Right lobe of liver (tissue), 6 donors: ENCODE data around the gene LLGL1. TPM values are rescaled to one million over a fixed set of nuclear protein-coding genes. Genes with fewer than 3 reads are reported as not detected.

Experiments
- ATAC-seq, 4 donors: fragments of 200-7000 bp; cut with Tn5 transposase; one replicate each; pipeline ENCODE4 v1.9.1; 2020; ENCODE audit warnings: mild to moderate bottlenecking in 4 of 4, moderate library complexity in 4 of 4
- DNase-seq, 3 donors: peaks; one replicate each; pipeline ENCODE4 v3.0.0-alpha.2; 2020
- H3K27ac ChIP-seq, 3 donors: fragments of 200-600 bp; one replicate each; pipeline ENCODE4 v1.8.0; 2022
- H3K27me3 ChIP-seq, 2 donors: fragments of 200-600 bp; one replicate each; pipeline ENCODE4 v1.8.0; 2022
- H3K36me3 ChIP-seq, 4 donors: fragments of 200-600 bp; sonication (generic) in 1 of 4; one replicate each; pipeline versions ENCODE4 v1.5.1 to v1.8.0; 2017 to 2022; ENCODE audit warnings: control low read depth in 1 of 4
- H3K4me1 ChIP-seq, 4 donors: fragments of 200-600 bp; sonication (generic) in 1 of 4; one replicate each; pipeline versions ENCODE4 v1.5.1 to v1.8.0; 2017 to 2022; ENCODE audit warnings: control low read depth in 1 of 4
- H3K4me3 ChIP-seq, 3 donors: fragments of 200-600 bp; one replicate each; pipeline ENCODE4 v1.8.0; 2022
- H3K9me3 ChIP-seq, 4 donors: fragments of 200-600 bp; sonication (generic) in 1 of 4; one replicate each; pipeline versions ENCODE4 v1.5.1 to v1.8.0; 2017 to 2022; ENCODE audit warnings: control low read depth in 1 of 4
- CTCF ChIP-seq, 4 donors: fragments of 200-600 bp in 3 of 4; fragments of 450-650 bp in 1 of 4; IDR thresholded peaks; one replicate each; pipeline versions ENCODE4 v1.5.1 to v1.8.0; 2016 to 2022; ENCODE audit warnings: antibody characterized with exemption in 4 of 4, mild to moderate bottlenecking in 2 of 4
- POLR2A ChIP-seq: fragments of 450-650 bp; IDR thresholded peaks from one replicate; pipeline ENCODE4 v1.6.1; 2017; ENCODE audit warnings: antibody characterized with exemption, mild to moderate bottlenecking
- WGBS: methylation state at CpG from one replicate; pipeline ENCODE4 v1.1.6; 2018; ENCODE audit warnings: low coverage, low lambda C conversion rate; ENCODE audit not compliant: insufficient coverage; ENCODE audit errors: missing lambda C conversion rate; 5-methylcytosine and 5-hydroxymethylcytosine counted together
- intact Hi-C, 2 donors: fragments of 100-400 bp; cut with DNase I; formaldehyde crosslinking; loops; one replicate each; pipeline versions ENCODE4 v1.11.2 to v1.14.1; 2022
- total RNA-seq, 6 experiments: library from RNA; depleted of rRNA in 2 of 6; stranded (reverse); fragments of >200 nt in 2 of 6; fragmentation: NEBNext Ultra II Directional in 3 of 6; extraction: Animal tissue kit (Norgen Biotek cat#: 25700) in 3 of 6; gene quantifications; one replicate each; pipeline versions ENCODE4 v1.1.0 to v1.2.4, GENCODE V29; 2016 to 2023
- donor health status: DM: no; HTN: yes; CAD: no.
- donor health status: DM: no; HTN: no; CAD: no.
- donor health status: DM: no; HTN: no; CAD: no.
- donor health status: DM: no; HTN: yes; CAD: no.
- donor health status: DM: no; HTN: yes; CAD: no.

LLGL1 gene
- total RNA-seq, 6 experiments from 2014 or later = 2.0 to 8.6 (median 2.8) TPM

GRCh38 chr17:18224387-18225120, 881 bp upstream of the LLGL1 start:
- ATAC-seq = peak in 1 of 4 donors; percentile 3
- TF ChIP-seq POLR2A (no peak), CTCF (IDR thresholded peaks at IDR 0.05) (no peak)
- H3K4me3 ChIP-seq = no peak overlapping the region

DNA sequence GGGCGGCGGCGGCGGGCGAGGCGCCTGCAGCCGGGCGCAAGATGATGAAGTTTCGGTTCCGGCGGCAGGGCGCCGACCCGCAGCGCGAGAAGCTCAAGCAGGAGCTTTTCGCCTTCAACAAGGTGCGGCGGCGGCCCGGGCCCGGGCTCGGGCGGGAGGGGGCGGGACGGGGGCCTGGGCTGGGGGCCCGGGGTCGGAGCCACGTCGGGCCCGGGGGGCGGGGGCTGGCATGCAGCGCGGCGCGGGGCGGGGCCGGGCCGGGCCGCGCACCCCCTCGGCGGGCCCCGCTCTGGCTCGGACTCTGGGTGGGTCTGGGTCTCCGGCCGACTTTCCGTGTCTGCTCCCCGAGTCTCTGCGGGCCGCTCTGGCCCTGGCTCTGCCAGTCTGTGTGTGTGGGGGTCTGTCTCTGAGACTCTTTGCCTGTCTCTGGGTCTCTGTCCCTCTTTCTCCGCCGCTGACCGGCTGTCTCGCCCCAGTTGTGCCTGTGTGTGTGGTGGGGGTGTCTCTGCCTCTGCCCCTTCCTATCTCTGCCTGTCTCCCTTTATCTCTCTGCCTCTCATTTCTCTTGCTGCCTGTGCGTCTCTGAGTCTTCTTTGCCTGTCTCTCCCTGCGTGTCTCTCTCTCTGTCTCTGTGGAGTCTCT, 328 bp downstream of the LLGL1 start:
- no peaks in the 10 kb centered on the region for H3K27me3 ChIP-seq
- H3K4me1 ChIP-seq = no peaks in the 10 kb centered on the region
- H3K36me3 ChIP-seq = no peaks in the 10 kb centered on the region
- no peak for TF ChIP-seq POLR2A
- no peak for TF ChIP-seq CTCF (IDR thresholded peaks at IDR 0.05)
- WGBS = 10% methylated on average over 5 of the region's 57 CpGs
- ATAC-seq = peak in 1 of 4 donors; percentile 6
- H3K9me3 ChIP-seq = no peaks in the 10 kb centered on the region
- peak overlapping the region; percentile 40 to 59 (median 44) for H3K4me3 ChIP-seq
- H3K27ac ChIP-seq = no peak overlapping the region
- peak in 1 of 3 donors; percentile 53 for DNase-seq
- intact Hi-C loops = no loop called here

More at GRCh38 chr17:18224387-18225120, 881 bp upstream of the LLGL1 start:
- Histone ChIP-seq H3K27ac (no peak overlapping the region), H3K36me3 (no peaks in the 10 kb centered on the region), H3K27me3 (no peaks in the 10 kb centered on the region), H3K9me3 (no peaks in the 10 kb centered on the region), H3K4me1 (no peaks in the 10 kb centered on the region)
- 27% methylated on average over 11 of the region's 23 CpGs for WGBS
- intact Hi-C loops = no loop called here
- DNase-seq = peak in 1 of 3 donors; percentile 58

GRCh38 chr17:18226284-18226945, 980 bp downstream of the LLGL1 start:
- TF ChIP-seq CTCF (IDR thresholded peaks at IDR 0.05) = no peak
- H3K4me1 ChIP-seq = no peaks in the 10 kb centered on the region
- no peak overlapping the region for H3K27ac ChIP-seq
- no peaks in the 10 kb centered on the region for H3K9me3 ChIP-seq
- 43% methylated on average over 11 of the region's 16 CpGs for WGBS
- ATAC-seq = no peak
- H3K4me3 ChIP-seq = peak overlapping the region; percentile 40 to 59 (median 44)
- DNase-seq = peak in 1 of 3 donors; percentile 53
- H3K27me3 ChIP-seq = no peaks in the 10 kb centered on the region
- intact Hi-C loops = no loop called here
- no peaks in the 10 kb centered on the region for H3K36me3 ChIP-seq

DNA sequence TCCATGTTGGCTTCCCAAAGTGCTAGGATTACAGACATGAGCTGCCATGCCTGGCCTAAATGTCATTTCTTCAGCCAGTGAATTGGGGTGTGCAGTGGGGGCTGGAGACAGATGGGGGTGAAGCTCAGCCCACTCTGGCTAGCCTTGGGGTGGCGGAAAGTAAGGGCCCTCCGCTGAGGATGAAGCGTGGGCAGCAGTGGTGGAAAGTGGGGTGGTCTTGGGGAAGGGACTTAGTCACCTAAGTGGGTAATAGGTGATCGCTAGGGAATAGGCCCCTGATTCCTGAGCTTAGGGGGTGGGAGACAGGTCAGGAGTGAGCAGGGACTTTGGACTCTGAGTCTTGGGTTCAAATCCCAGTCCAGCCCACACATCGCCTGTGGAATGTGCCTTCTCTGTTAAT, 2.2 kb downstream of the LLGL1 start:
- Histone ChIP-seq H3K36me3 (no peaks in the 10 kb centered on the region), H3K9me3 (no peaks in the 10 kb centered on the region), H3K4me3 (no peak overlapping the region), H3K27ac (no peak overlapping the region), H3K27me3 (no peaks in the 10 kb centered on the region), H3K4me1 (no peaks in the 10 kb centered on the region)
- WGBS = 100% methylated on average over 2 of the region's 5 CpGs
- intact Hi-C loops = no loop called here
- TF ChIP-seq CTCF (IDR thresholded peaks at IDR 0.05) (no peak), POLR2A (no peak)
- DNase-seq (no peak), ATAC-seq (no peak)
